Ishikawa (cell line): Measurements from ENCODE around the gene AUTS2.

Experiments used
- CEBPB ChIP-seq: IDR thresholded peaks from 2 replicates; pipeline ENCODE4 v1.6.1; 2012
- CREB1 ChIP-seq: IDR thresholded peaks from 2 replicates; pipeline ENCODE4 v1.6.1; 2012; ENCODE audit warnings: low read depth
- EGR1 ChIP-seq: IDR thresholded peaks from 2 replicates; pipeline ENCODE4 v1.6.1; 2012
- EP300 ChIP-seq: IDR thresholded peaks from 2 replicates; pipeline ENCODE4 v1.6.1; 2012; ENCODE audit warnings: borderline replicate concordance
- FOXM1 ChIP-seq: IDR thresholded peaks from 2 replicates; pipeline ENCODE4 v1.6.1; 2012; ENCODE audit warnings: low read depth, borderline replicate concordance
- NFIC ChIP-seq: IDR thresholded peaks from 2 replicates; pipeline ENCODE4 v1.6.1; 2012
- RAD21 ChIP-seq: IDR thresholded peaks from 2 replicates; pipeline ENCODE4 v1.6.1; 2012; ENCODE audit warnings: low read depth
- TAF1 ChIP-seq: IDR thresholded peaks from 2 replicates; pipeline ENCODE4 v1.6.1; 2012; ENCODE audit warnings: low read depth, mild to moderate bottlenecking
- TCF12 ChIP-seq: IDR thresholded peaks from 2 replicates; pipeline ENCODE4 v1.6.1; 2012; ENCODE audit warnings: low read depth
- TEAD4 ChIP-seq: IDR thresholded peaks from 2 replicates; pipeline ENCODE4 v1.6.1; 2012
- YY1 ChIP-seq: IDR thresholded peaks from 2 replicates; pipeline ENCODE4 v1.6.1; 2012; ENCODE audit warnings: low read depth
- ZBTB7A ChIP-seq: IDR thresholded peaks from 2 replicates; pipeline ENCODE4 v1.6.1; 2012; ENCODE audit warnings: low read depth
- TF ChIP-seq, protein P1 (sequence below): IDR thresholded peaks from 2 replicates; pipeline ENCODE4 v1.6.1; 2012
- TF ChIP-seq, protein P2 (sequence below): IDR thresholded peaks from 2 replicates; pipeline ENCODE4 v1.6.1; 2012; ENCODE audit warnings: low read depth, mild to moderate bottlenecking
- TF ChIP-seq, protein P3 (sequence below): IDR thresholded peaks from 2 replicates; pipeline ENCODE4 v1.6.1; 2012

The AUTS2 gene

GRCh38 chr7:70030745-70031144, 432.5 kb downstream of the AUTS2 start:
- TF ChIP-seq, protein P1, sequence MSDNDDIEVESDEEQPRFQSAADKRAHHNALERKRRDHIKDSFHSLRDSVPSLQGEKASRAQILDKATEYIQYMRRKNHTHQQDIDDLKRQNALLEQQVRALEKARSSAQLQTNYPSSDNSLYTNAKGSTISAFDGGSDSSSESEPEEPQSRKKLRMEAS: no peak
- no peak for TF ChIP-seq CREB1
- TF ChIP-seq TCF12: no peak
- TF ChIP-seq ZBTB7A: no peak
- TF ChIP-seq, protein P2, sequence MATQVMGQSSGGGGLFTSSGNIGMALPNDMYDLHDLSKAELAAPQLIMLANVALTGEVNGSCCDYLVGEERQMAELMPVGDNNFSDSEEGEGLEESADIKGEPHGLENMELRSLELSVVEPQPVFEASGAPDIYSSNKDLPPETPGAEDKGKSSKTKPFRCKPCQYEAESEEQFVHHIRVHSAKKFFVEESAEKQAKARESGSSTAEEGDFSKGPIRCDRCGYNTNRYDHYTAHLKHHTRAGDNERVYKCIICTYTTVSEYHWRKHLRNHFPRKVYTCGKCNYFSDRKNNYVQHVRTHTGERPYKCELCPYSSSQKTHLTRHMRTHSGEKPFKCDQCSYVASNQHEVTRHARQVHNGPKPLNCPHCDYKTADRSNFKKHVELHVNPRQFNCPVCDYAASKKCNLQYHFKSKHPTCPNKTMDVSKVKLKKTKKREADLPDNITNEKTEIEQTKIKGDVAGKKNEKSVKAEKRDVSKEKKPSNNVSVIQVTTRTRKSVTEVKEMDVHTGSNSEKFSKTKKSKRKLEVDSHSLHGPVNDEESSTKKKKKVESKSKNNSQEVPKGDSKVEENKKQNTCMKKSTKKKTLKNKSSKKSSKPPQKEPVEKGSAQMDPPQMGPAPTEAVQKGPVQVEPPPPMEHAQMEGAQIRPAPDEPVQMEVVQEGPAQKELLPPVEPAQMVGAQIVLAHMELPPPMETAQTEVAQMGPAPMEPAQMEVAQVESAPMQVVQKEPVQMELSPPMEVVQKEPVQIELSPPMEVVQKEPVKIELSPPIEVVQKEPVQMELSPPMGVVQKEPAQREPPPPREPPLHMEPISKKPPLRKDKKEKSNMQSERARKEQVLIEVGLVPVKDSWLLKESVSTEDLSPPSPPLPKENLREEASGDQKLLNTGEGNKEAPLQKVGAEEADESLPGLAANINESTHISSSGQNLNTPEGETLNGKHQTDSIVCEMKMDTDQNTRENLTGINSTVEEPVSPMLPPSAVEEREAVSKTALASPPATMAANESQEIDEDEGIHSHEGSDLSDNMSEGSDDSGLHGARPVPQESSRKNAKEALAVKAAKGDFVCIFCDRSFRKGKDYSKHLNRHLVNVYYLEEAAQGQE: no peak
- TF ChIP-seq, protein P3, sequence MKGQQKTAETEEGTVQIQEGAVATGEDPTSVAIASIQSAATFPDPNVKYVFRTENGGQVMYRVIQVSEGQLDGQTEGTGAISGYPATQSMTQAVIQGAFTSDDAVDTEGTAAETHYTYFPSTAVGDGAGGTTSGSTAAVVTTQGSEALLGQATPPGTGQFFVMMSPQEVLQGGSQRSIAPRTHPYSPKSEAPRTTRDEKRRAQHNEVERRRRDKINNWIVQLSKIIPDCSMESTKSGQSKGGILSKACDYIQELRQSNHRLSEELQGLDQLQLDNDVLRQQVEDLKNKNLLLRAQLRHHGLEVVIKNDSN: no peak
- TF ChIP-seq RAD21: no peak
- no peak for TF ChIP-seq TAF1
- TF ChIP-seq NFIC: no peak
- no peak for TF ChIP-seq FOXM1
- TF ChIP-seq TEAD4: no peak

DNA sequence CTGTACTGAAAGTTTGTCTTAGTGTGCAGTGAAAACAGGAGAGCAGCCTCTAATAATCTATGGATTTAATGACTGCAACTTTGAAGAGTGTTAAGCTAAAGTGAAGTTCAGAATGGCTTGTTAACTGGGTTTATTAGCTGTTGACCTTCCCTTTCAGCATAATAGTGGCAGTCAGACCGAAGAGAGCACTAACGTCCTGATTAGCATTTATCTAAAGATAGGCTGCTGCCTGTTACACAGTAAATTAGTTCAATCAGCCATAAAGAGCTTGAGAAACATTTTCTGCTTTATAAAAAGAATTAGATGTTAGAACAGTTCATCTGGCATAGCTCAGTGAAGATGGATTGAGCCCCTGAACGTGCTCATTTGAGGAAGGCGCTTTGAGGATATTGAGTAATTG, 433.0 kb downstream of the AUTS2 start:
- TF ChIP-seq, protein P1: no peak
- no peak for TF ChIP-seq RAD21
- no peak for TF ChIP-seq YY1

- TF ChIP-seq TCF12: no peak
- TF ChIP-seq, protein P2: no peak
These were observed 434.4 kb downstream of the AUTS2 start for GRCh38 chr7:70032649-70033048.

GRCh38 chr7:70033226-70033625, 435.0 kb downstream of the AUTS2 start:
- no peak for TF ChIP-seq EP300
- TF ChIP-seq TEAD4: no peak
- no peak for TF ChIP-seq YY1
- TF ChIP-seq CREB1: no peak
- no peak for TF ChIP-seq CEBPB
- no peak for TF ChIP-seq FOXM1
- no peak for TF ChIP-seq ZBTB7A
- no peak for TF ChIP-seq EGR1
- TF ChIP-seq, protein P3: no peak
- no peak for TF ChIP-seq RAD21
- no peak for TF ChIP-seq NFIC
- TF ChIP-seq, protein P2: no peak
- TF ChIP-seq TCF12: no peak
- TF ChIP-seq, protein P1: no peak
- no peak for TF ChIP-seq TAF1

- TF ChIP-seq TAF1: no peak
- no peak for TF ChIP-seq NFIC
- no peak for TF ChIP-seq TEAD4
- no peak for TF ChIP-seq FOXM1
- TF ChIP-seq EGR1: no peak
- TF ChIP-seq CREB1: no peak
- TF ChIP-seq ZBTB7A: no peak
- TF ChIP-seq YY1: no peak
- TF ChIP-seq TCF12: no peak
- no peak for TF ChIP-seq RAD21
- TF ChIP-seq CEBPB: no peak
- TF ChIP-seq EP300: no peak
These were observed 436.7 kb downstream of the AUTS2 start for GRCh38 chr7:70034999-70035398.
